LoVo (cell line): ENCODE data around the gene OR56A5.
A peak's percentile ranks its signal among the peaks of the same experiment; 100 is the strongest.

ENCODE experiments used
- DNase-seq: peaks from one replicate; pipeline ENCODE4 v3.0.0-alpha.2; 2016; ENCODE audit warnings: low spot score

The OR56A5 gene

DNA sequence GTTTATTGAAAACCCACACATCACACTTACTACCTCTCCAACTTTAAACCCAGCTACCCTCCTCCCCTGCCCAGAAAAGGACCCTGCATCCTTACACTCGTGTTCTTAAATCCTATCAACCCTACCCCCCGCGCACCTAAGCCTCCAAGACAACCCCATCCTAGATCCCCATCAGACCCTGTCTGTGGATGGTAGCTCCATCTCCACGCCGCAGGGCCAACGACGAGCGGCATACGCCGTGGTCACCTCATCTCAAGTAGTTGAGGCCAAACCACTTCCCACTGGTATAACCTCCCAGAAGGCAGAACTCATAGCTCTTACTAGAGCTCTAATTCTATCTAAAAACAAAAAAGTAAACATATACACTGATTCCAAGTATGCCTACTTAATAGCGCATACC is 35.6 kb downstream of the OR56A5 start:
- DNase-seq, result no peak

DNA sequence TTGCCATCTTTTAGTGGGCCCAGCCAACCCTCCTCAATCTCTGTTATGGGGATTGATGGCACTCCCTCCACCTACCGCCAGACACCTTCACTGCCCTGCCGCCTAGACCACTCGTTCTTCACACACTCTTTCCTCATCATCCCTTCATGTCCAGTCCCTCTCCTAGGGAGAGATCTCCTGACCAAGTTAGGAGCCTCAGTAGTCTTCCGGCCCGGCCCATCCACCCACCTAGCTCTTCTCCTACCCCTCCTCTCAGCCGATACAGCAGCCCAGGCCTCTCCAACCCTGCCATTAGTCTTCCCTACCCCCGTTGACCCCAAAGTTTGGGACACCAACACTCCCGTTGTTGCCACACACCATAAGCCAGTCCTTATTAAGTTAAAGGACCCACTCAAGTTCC is 37.2 kb downstream of the OR56A5 start:
- no peak for DNase-seq

DNA sequence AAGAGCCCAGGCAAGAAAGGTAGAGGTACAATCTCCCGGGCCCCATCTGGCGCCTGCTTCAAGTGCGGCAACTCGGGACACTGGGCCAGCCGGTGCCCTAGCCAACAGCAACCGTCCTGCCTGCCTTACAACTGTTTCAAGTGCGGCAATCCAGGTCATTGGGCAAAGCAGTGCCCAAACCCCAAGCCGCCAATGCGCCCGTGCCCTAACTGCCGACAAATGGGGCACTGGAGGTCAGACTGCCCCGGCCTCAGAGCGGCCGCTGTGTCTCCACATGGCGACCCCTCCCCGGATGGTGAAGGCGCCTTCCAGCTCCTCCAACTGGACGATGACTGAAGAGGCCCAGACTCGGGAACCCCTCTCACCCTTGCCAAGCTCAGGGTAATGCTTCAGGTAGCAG is 37.7 kb downstream of the OR56A5 start:
- no peak for DNase-seq

DNA sequence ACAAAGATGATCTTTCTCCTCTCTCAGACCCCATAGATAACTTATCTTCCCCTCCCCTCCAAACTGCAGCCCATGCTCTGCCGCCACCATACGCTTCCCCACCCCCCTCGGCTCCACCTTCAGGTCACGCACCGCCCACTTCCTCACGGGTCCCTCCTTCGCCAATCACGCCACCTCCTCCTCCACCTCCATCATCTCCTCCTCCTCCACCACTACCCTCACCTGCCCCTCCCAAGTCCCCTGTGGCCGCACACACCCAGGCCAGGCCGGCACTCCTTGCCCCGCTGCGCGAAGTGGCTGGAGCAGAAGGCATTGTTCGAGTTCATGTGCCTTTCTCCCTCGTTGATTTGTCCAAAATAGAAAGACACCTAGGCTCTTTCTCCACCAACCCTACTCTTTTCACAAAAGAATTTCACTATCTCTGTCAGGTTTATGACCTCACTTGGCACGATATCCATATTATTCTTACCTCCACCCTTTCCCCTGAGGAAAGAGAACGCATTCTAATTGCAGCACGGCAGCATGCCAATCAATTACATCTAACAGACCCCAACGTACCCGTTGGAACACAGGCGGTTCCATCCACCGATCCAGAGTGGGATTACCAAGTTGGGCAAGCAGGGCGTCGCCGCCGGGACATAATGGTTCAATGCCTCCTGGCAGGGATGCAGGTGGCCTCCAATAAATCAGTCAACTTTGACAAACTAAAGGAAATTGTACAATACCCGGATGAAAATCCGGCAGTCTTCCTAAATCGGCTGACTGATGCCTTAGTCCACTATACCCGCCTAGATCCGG is 38.5 kb downstream of the OR56A5 start:
- DNase-seq, result no peak

DNA sequence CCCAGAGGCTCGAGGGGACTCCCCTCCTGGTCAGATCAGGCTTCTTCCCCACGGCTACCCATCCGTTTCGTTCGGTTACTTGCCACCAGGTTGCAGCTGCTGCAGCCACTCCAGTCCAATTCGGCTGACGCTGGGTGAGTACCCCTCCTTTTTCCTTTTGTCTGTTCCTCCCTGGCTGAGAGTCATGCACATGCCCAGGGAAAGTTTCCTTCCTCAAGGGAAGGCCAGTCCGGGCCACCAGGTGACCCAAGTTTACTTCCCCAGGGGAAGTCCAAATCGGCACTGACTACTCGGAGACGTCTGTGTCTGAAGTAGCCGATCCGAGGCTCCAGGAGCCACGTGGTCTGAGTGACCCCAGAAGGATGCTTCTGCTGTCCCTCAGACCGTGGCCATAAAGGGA is 39.5 kb downstream of the OR56A5 start:
- no peak for DNase-seq

DNA sequence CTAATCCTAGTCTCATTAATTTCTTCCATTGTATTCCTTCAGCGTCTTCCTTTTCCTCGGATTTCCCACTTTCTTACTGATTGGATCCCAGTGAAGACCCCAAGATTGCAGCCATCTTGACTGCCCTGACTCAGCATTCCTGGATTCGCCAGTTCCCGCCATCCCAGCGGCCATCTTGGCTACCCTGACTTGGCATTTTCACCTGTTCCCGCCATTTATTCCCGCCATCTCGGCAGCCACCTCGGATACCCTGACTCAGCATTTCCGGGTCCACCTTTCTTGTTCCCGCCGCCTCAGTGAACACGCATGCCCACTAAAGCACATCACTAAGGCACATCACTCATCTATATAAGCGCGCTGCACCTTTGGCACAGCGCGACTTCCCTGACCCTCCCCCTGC is 40.0 kb downstream of the OR56A5 start:
- no peak for DNase-seq

DNA sequence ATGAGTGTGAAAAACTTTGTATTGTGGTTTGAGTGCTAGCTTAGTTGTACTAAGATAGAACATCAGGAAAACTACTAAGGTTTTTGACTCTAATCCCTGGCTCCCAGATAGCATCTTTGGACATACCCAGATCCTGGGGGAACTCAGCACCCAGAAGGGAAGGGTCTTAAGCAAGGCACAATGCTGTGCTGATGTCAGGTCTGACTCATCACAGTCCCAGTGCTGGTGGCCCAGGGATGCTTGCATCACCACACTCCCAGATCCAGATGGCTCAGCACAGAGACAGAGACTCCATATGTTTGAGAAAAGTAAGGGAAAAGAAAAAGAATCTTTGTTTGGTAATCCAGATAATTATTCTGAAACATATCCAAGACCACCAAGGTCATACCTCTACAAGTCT is 44.5 kb downstream of the OR56A5 start:
- no peak for DNase-seq

DNA sequence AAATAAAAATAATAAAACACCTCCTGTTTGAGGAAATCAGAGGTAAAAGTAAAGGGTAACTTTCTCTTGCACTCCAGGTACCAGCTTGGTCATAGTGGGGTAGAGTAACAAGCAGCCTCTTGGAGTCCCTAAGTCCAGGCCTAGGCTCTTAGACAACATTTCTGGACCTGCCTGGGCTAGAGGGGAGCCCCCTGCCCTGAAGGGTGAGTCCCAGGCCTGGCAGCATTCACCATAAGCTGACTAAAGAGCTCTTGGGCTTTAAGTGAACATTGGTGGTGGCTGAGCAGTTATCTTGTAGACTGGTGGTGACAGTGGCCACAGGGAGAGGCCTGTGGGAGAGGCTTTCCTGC is 44.9 kb downstream of the OR56A5 start:
- no peak for DNase-seq

DNA sequence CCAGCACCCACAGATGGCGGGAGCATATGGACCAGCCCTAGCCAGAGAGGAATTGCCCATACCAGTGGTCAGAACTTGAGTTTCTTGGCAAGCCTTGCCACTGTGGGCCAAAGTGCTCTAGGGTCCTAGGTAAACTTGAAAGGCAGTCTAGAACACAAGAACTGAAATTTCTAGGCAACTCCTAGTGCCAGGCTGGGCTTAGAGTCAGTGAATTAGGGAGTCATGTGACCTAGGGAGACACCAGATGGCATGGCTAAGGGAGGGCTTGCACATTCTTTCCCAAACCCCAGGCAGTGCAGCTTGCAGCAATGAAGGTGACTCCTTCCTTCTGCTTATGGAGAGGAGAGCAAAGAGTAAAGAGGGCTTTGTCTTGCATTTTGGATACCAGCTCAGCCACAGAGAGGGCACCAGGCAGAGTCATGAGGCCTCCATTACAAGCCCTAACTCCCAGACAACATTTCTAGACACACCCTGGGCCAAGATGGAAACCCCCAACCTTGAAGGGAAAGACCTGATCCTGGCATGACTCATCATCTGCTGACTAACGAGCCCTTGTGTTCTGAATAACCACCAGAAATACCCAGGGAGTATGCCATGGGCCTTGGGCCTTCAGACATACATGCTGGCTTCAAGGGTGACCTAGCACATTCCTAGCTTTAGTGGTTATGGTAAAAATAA is 45.4 kb downstream of the OR56A5 start:
- peak; percentile 8 for DNase-seq
